ENCODE results near the gene DDN.

The DDN gene

DNA sequence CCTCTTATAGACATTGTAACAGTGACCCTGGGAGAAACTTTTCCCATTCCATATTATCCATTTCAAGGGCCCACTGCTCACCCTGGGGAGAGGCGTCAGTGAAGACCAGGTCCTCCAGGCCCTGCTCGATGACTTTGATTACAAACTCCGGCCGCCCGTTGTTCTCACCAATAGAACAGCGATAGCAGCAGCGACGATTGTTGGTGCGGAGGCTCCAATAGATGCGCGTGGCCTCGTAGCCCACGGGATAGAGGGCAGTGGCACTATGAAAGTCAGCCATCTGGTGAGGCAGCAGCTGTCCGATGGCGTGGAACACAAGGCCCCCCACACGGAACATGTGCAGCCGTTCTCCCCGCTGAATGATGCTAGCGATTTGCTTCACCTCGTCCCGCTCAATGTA, 26.9 kb upstream of the DDN start:
- Mint-ChIP-seq H3K9me3 (no peaks in the 10 kb centered on the region), H3K4me3 (no peak overlapping the region), H3K4me1 (ENCODE audit: low read depth) (peaks cover 6% of the 10 kb centered on the region), H3K27ac (peak overlapping the region; percentile 65), H3K36me3 (ENCODE audit: low read depth) (peaks cover 94% of the 10 kb centered on the region), H3K27me3 (no peaks in the 10 kb centered on the region)
- no peak for DNase-seq

- Mint-ChIP-seq H3K4me1 (ENCODE audit: low read depth) (peaks cover 6% of the 10 kb centered on the region), H3K36me3 (ENCODE audit: low read depth) (peaks cover 93% of the 10 kb centered on the region), H3K27ac (peak overlapping the region; percentile 65), H3K9me3 (no peaks in the 10 kb centered on the region), H3K4me3 (no peak overlapping the region), H3K27me3 (no peaks in the 10 kb centered on the region)
- no peak for DNase-seq
These were observed 26.3 kb upstream of the DDN start for GRCh38 chr12:49025463-49025862.

- Mint-ChIP-seq H3K4me3 (no peak overlapping the region), H3K4me1 (ENCODE audit: low read depth) (peaks cover 11% of the 10 kb centered on the region), H3K9me3 (no peaks in the 10 kb centered on the region), H3K27ac (no peak overlapping the region), H3K27me3 (no peaks in the 10 kb centered on the region), H3K36me3 (ENCODE audit: low read depth) (peaks cover 86% of the 10 kb centered on the region)
- no peak for DNase-seq
These were observed 25.4 kb upstream of the DDN start for GRCh38 chr12:49024543-49024942.

GRCh38 chr12:49023812-49024211, 24.6 kb upstream of the DDN start:
- Mint-ChIP-seq H3K27me3 (no peaks in the 10 kb centered on the region), H3K9me3 (no peaks in the 10 kb centered on the region), H3K4me1 (ENCODE audit: low read depth) (peaks cover 17% of the 10 kb centered on the region), H3K27ac (no peak overlapping the region), H3K36me3 (ENCODE audit: low read depth) (peaks cover 81% of the 10 kb centered on the region), H3K4me3 (no peak overlapping the region)
- DNase-seq: no peak

- no peak for DNase-seq
- Mint-ChIP-seq H3K9me3 (no peaks in the 10 kb centered on the region), H3K4me3 (no peak overlapping the region), H3K27ac (peak overlapping the region; percentile 1), H3K4me1 (ENCODE audit: low read depth) (peaks cover 22% of the 10 kb centered on the region), H3K36me3 (ENCODE audit: low read depth) (peaks cover 80% of the 10 kb centered on the region), H3K27me3 (no peaks in the 10 kb centered on the region)
These were observed 23.5 kb upstream of the DDN start for GRCh38 chr12:49022558-49023178.

DNA sequence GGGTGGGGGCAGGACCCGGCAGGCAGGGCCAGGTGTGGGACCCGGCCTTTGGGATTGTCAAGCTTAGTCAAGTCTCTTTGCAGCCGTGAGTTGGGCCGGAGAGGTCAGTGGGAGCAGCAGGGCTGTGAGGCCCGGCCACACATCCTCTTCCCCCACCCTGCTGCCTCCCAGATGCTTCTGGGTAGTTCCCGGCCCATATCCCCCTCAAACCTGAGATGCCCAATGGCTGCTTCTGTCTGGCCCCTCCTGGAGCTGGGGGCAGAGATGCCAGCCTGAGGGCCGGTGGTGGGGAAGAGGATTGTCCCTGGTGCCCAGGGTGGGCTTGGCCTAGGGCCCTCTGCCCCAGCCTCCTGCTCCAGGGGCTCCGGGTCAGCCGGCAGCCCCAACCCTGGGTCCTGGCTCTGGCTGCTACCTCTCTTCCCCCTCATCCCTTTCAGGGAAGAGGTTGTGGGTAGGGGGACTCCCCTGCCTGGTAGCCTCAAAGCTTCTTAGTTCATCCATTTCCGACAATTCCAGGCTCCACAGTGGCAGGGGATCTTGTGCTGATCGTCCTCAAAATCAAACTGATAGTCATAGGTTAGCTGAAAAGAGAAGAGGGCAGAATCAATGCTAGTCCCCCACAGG, 22.2 kb upstream of the DDN start:
- Mint-ChIP-seq H3K9me3 (no peaks in the 10 kb centered on the region), H3K4me1 (ENCODE audit: low read depth) (peaks cover 35% of the 10 kb centered on the region), H3K4me3 (no peak overlapping the region), H3K36me3 (ENCODE audit: low read depth) (peaks cover 79% of the 10 kb centered on the region), H3K27me3 (no peaks in the 10 kb centered on the region), H3K27ac (peak overlapping the region; percentile 4)
- DNase-seq: no peak

GRCh38 chr12:49020441-49020840, 21.3 kb upstream of the DDN start:
- H3K36me3 Mint-ChIP-seq (ENCODE audit: low read depth): peaks cover 79% of the 10 kb centered on the region
- H3K27ac Mint-ChIP-seq: peak overlapping the region; percentile 45
- peaks cover 36% of the 10 kb centered on the region for H3K4me1 Mint-ChIP-seq (ENCODE audit: low read depth)
- peak; percentile 25 for DNase-seq
- H3K4me3 Mint-ChIP-seq: no peak overlapping the region
- H3K9me3 Mint-ChIP-seq: no peaks in the 10 kb centered on the region
- no peaks in the 10 kb centered on the region for H3K27me3 Mint-ChIP-seq

DNA sequence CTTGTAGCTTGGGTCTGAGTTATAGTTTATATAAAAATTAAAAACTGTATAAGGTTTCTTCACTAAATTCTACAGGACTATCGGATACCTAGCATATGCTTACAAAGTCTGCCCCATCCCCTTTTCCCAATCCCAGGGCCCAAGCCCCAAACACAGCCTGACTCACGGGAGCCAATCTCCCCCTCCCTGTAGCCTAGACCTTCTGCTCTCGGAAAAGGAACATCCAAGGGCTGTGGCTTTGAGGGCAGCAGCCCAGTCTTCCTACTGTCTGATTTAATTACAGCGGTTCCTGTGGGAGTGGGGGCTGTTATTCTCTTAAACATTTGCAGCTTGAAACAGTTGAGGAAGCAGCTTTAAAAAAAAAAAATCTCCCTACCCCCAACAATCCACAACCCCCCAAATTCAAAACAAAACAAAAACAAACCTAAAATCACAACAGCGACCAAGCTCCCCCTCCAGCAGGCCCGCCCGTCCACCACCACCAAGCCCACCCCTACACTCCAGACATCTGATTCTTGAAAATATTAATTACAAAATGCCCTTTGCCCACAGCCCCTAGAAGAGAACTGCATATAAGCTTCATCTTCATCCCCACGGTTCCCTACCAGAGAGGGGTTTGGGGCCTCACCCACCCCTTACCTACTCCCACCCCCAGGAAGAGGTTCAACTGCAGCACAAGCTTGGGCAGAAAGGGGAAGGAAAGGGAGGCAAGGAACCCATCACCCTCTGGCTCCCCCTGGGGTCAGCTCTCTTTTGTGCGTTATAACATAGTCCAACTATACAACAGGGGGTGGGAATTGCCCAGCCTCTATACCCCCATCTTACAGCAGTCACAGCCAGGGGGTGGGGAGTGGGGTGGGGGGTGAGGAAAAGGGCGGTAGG, 20.5 kb upstream of the DDN start:
- no peaks in the 10 kb centered on the region for H3K9me3 Mint-ChIP-seq
- H3K27me3 Mint-ChIP-seq: no peaks in the 10 kb centered on the region
- peak overlapping the region; percentile 97 for H3K27ac Mint-ChIP-seq
- H3K4me3 Mint-ChIP-seq: peak overlapping the region; percentile 90
- peaks cover 80% of the 10 kb centered on the region for H3K36me3 Mint-ChIP-seq (ENCODE audit: low read depth)
- DNase-seq: peak; percentile 40
- peaks cover 39% of the 10 kb centered on the region for H3K4me1 Mint-ChIP-seq (ENCODE audit: low read depth)

DNA sequence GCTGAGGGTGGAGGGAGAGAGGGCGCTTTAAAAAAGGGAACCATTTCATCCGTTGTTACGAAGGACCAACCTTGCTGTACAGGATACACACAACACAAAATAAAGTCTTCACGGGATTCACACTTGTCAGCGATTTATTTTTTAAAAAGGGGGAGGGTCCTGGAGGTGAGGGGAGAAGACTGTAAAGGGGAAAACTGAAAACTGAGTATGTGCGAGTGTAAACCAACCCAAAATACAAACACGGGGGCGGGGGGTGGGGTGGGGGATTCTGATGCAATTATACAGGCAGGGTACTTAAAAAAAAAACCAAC, 19.9 kb upstream of the DDN start:
- no peaks in the 10 kb centered on the region for H3K27me3 Mint-ChIP-seq

GRCh38 chr12:49018261-49019119, 19.3 kb upstream of the DDN start, which contains the start of gene PRKAG1:
TSS of gene PRKAG1 (minus strand) at chr12:49018776. CDS start at chr12:49018740, 36 bp downstream.
- Mint-ChIP-seq H3K27ac (peak within 1 kb of the TSS; percentile 97), H3K36me3 (ENCODE audit: low read depth) (peaks cover 75% of the 10 kb centered on the region), H3K9me3 (no peaks in the 10 kb centered on the region), H3K4me1 (ENCODE audit: low read depth) (peaks cover 39% of the 10 kb centered on the region), H3K4me3 (peak within 1 kb of the TSS; percentile 90), H3K27me3 (no peaks in the 10 kb centered on the region)
- peak; percentile 96 for DNase-seq

More for the DNA sequence above, 19.9 kb upstream of the DDN start:
- peaks cover 39% of the 10 kb centered on the region for H3K4me1 Mint-ChIP-seq (ENCODE audit: low read depth)
- H3K9me3 Mint-ChIP-seq: no peaks in the 10 kb centered on the region
- DNase-seq: no peak
- peak overlapping the region; percentile 97 for H3K27ac Mint-ChIP-seq
- peaks cover 75% of the 10 kb centered on the region for H3K36me3 Mint-ChIP-seq (ENCODE audit: low read depth)
- H3K4me3 Mint-ChIP-seq: peak overlapping the region; percentile 90

DNA sequence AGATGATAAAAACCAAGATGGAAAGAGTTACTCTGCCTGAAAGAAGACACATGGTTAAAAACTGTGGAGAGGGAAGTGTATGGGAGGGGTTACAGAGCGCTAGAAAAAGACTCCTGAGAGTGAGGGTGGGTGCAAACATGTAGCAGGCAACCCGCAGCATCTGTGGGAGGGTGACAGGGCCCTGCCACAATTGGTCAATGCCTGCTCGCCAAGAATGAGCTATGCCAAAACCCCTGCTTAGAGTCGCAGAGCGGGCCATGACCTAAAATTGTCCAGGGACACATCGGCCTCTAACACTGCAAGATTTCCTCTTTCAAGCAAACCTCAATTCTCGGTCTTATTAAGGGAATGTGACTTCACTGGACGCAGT, 18.7 kb upstream of the DDN start:
- Mint-ChIP-seq H3K4me3 (peak overlapping the region; percentile 90), H3K4me1 (ENCODE audit: low read depth) (peaks cover 39% of the 10 kb centered on the region), H3K9me3 (no peaks in the 10 kb centered on the region), H3K27ac (peak overlapping the region; percentile 97), H3K27me3 (no peaks in the 10 kb centered on the region), H3K36me3 (ENCODE audit: low read depth) (peaks cover 75% of the 10 kb centered on the region)
- DNase-seq: peak; percentile 65

DNA sequence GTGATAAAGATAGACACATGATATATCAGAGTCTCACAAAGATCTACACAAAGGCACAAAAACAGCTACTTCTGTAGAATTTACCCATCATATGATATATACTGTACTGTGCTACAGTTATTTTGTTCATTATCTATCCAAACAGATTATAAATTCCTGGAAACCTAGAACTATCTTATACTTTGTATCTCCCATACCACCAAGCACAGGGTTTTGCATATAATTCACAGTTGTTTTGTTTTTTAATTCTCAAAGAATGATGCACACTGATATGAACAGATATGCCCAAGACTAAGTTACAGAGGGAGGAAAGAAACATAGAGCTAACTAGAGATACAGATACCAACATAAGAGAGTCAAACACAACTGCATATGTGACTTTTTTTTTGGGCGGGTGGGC, 16.0 kb upstream of the DDN start:
- no peak for DNase-seq
- Mint-ChIP-seq H3K27me3 (no peaks in the 10 kb centered on the region), H3K4me1 (ENCODE audit: low read depth) (peaks cover 39% of the 10 kb centered on the region), H3K9me3 (no peaks in the 10 kb centered on the region), H3K4me3 (no peak overlapping the region), H3K36me3 (ENCODE audit: low read depth) (peaks cover 80% of the 10 kb centered on the region), H3K27ac (no peak overlapping the region)

- peak; percentile 13 for DNase-seq
- Mint-ChIP-seq H3K27ac (no peak overlapping the region), H3K4me3 (no peak overlapping the region), H3K9me3 (no peaks in the 10 kb centered on the region), H3K4me1 (ENCODE audit: low read depth) (peaks cover 35% of the 10 kb centered on the region), H3K27me3 (no peaks in the 10 kb centered on the region), H3K36me3 (ENCODE audit: low read depth) (peaks cover 85% of the 10 kb centered on the region)
These were observed 15.4 kb upstream of the DDN start for GRCh38 chr12:49014547-49014946.

GRCh38 chr12:49013428-49013827, 14.3 kb upstream of the DDN start:
- Mint-ChIP-seq H3K36me3 (ENCODE audit: low read depth) (peaks cover 89% of the 10 kb centered on the region), H3K9me3 (no peaks in the 10 kb centered on the region), H3K4me3 (no peak overlapping the region), H3K27ac (no peak overlapping the region), H3K4me1 (ENCODE audit: low read depth) (peaks cover 27% of the 10 kb centered on the region), H3K27me3 (no peaks in the 10 kb centered on the region)
- peak; percentile 7 for DNase-seq
